Thyroid gland (tissue), 4 donors: ENCODE measurements around the gene RGS13. TPM values are rescaled to one million over a fixed set of nuclear protein-coding genes. Genes with fewer than 3 reads are reported as not detected.

Source experiments
- DNase-seq, 2 donors: peaks; one replicate each; pipeline ENCODE4 v3.0.0-alpha.2; 2019
- H3K27ac ChIP-seq, 3 donors: fragments of 200-600 bp; sonication (generic); 1 replicate in 2 of 3; 2 replicates in 1 of 3; pipeline ENCODE4 v1.5.1; 2016 to 2019; ENCODE audit warnings: mild to moderate bottlenecking in 1 of 3, moderate library complexity in 1 of 3
- H3K27me3 ChIP-seq: fragments of 200-600 bp; sonication (generic); one replicate; pipeline ENCODE4 v1.5.1; 2019
- H3K36me3 ChIP-seq, 2 donors: fragments of 200-600 bp; sonication (generic); one replicate each; pipeline ENCODE4 v1.5.1; 2016 to 2019
- H3K4me1 ChIP-seq, 2 donors: fragments of 200-600 bp; sonication (generic); one replicate each; pipeline ENCODE4 v1.5.1; 2017 to 2019
- H3K4me3 ChIP-seq, 3 donors: fragments of 200-600 bp; sonication (generic); replicated peaks in 1 of 3; 1 replicate in 2 of 3; 2 replicates in 1 of 3; pipeline ENCODE4 v1.5.1; 2016; ENCODE audit warnings: mild to moderate bottlenecking in 1 of 3
- H3K9me3 ChIP-seq: fragments of 200-600 bp; sonication (generic); one replicate; pipeline ENCODE4 v1.5.1; 2017
- POLR2A ChIP-seq, 2 donors: fragments of 450-650 bp; IDR thresholded peaks; one replicate each; pipeline ENCODE4 v1.6.1; 2017; ENCODE audit warnings: antibody characterized with exemption in 2 of 2, mild to moderate bottlenecking in 2 of 2, moderate library complexity in 1 of 2
- WGBS, 2 donors: methylation state at CpG; one replicate each; pipeline ENCODE4 v1.1.5; 2017; 5-methylcytosine and 5-hydroxymethylcytosine counted together
- intact Hi-C: fragments of 100-400 bp; cut with DNase I; formaldehyde crosslinking; loops from one replicate; pipeline ENCODE4 v1.15.1; 2023
- total RNA-seq, 4 donors: library from RNA; depleted of rRNA; stranded (reverse); fragments of >200 nt; gene quantifications; one replicate each; pipeline ENCODE4 v1.2.3, GENCODE V29; 2016
- TF ChIP-seq, protein P1 (sequence below), 6 experiments: fragments of 200-600 bp in 3 of 6; fragments of 450-650 bp in 3 of 6; sonication (generic) in 3 of 6; IDR thresholded peaks; one replicate each; pipeline ENCODE4 v1.5.1; 2016 to 2019; ENCODE audit warnings: antibody characterized with exemption in 6 of 6, mild to moderate bottlenecking in 2 of 6, inconsistent platforms in 1 of 6, moderate library complexity in 1 of 6

The RGS13 gene
- total RNA-seq, 4 donors from 2014 or later, result not detected

DNA sequence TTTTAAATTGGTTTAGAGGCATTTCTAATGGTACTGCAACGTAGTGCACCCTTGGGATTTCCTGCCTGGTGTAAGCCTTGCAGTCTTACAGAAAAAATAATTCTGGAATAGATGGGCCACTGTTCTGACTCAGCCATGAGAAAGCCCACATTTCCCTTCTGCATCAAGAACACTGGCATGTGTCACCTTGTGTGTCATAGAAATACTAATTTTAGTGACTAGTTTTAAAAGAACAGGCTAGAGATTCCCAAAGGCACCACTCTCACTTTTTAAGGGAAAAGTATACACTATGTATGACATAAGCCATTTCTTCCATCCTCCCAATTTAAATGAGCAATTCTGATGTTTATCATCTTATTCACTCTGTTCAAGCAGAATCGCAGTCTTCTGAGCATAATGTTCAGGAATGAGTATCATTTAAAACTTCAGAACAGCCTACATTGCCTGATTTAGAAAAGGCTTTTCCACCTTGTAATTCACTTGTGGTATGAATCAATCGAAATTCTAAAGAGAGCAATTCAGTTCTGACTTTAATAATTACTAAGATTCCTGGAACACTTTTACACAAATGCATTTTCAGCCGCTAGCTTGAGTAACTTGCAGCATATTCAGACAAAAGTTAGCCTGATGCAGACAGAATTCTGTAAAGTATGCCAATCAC lies 18.8 kb downstream of the RGS13 start:
- WGBS, 2 donors, result 75 to 82% methylated on average over 4 of the region's 4 CpGs
- intact Hi-C loops, result no loop called here
- H3K36me3 ChIP-seq, result no peaks in the 10 kb centered on the region
- TF ChIP-seq, protein P1, sequence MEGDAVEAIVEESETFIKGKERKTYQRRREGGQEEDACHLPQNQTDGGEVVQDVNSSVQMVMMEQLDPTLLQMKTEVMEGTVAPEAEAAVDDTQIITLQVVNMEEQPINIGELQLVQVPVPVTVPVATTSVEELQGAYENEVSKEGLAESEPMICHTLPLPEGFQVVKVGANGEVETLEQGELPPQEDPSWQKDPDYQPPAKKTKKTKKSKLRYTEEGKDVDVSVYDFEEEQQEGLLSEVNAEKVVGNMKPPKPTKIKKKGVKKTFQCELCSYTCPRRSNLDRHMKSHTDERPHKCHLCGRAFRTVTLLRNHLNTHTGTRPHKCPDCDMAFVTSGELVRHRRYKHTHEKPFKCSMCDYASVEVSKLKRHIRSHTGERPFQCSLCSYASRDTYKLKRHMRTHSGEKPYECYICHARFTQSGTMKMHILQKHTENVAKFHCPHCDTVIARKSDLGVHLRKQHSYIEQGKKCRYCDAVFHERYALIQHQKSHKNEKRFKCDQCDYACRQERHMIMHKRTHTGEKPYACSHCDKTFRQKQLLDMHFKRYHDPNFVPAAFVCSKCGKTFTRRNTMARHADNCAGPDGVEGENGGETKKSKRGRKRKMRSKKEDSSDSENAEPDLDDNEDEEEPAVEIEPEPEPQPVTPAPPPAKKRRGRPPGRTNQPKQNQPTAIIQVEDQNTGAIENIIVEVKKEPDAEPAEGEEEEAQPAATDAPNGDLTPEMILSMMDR (IDR thresholded peaks at IDR 0.05), result no peak
- no peak for TF ChIP-seq POLR2A (IDR thresholded peaks at IDR 0.05)
- H3K27ac ChIP-seq, result no peak overlapping the region
- H3K4me3 ChIP-seq, result no peak overlapping the region
- no peaks in the 10 kb centered on the region for H3K4me1 ChIP-seq
- no peaks in the 10 kb centered on the region for H3K9me3 ChIP-seq
- no peaks in the 10 kb centered on the region for H3K27me3 ChIP-seq
- DNase-seq, result no peak

DNA sequence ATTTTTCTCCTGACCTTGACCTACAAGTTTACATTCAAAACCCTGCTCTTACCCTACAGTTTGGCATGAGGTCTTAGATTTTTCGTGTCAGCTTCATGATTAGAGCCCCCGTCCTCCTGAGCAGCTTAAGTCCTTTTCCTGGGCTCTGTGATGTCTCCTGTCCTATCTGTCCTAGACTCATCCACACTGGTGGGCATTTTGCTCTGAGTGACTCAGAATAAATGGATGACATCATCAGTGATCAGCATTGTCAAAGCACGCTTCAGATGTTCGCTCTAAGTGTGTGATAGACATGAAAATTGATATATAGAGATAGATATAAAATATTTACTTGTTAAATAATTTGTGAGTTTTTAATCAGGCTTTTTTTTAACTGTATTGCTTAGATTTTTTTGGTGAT lies 21.8 kb downstream of the RGS13 start:
- TF ChIP-seq POLR2A (IDR thresholded peaks at IDR 0.05), result no peak
- TF ChIP-seq, protein P1 (IDR thresholded peaks at IDR 0.05), result no peak
- 69 to 75% methylated on average over 4 of the region's 4 CpGs for WGBS, 2 donors
- intact Hi-C loops, result no loop called here
- Histone ChIP-seq H3K36me3 (no peaks in the 10 kb centered on the region), H3K9me3 (no peaks in the 10 kb centered on the region), H3K4me3 (no peak overlapping the region), H3K27ac (no peak overlapping the region), H3K27me3 (no peaks in the 10 kb centered on the region), H3K4me1 (no peaks in the 10 kb centered on the region)
- no peak for DNase-seq

GRCh38 chr1:192658255-192658654 lies 22.3 kb downstream of the RGS13 start:
- no peaks in the 10 kb centered on the region for H3K36me3 ChIP-seq
- H3K9me3 ChIP-seq, result no peaks in the 10 kb centered on the region
- intact Hi-C loops, result no loop called here
- TF ChIP-seq POLR2A (IDR thresholded peaks at IDR 0.05), result no peak
- TF ChIP-seq, protein P1 (IDR thresholded peaks at IDR 0.05), result no peak
- DNase-seq, result no peak
- no peaks in the 10 kb centered on the region for H3K27me3 ChIP-seq
- no peak overlapping the region for H3K4me3 ChIP-seq
- no peak overlapping the region for H3K27ac ChIP-seq
- 88 to 94% methylated on average over 1 of the region's 1 CpG for WGBS, 2 donors
- no peaks in the 10 kb centered on the region for H3K4me1 ChIP-seq

DNA sequence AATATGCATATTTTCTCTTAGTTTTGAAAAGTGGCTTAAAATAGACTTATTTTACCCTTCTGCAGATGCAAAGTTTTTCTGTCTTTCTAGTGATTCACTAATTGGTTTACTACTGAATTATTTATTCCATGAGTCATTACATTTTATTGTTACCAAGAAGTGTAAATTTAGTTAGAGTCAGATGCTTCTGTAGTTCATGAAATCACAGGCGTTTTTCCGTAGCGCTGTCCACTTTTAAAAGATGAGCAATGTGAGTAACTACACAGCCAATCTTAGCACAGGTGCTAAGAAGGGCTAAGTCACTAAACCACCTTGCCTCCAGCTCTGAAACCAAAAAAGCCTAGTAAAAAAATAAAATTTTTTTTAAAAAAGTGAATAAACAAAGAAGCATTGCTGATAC lies 24.7 kb downstream of the RGS13 start:
- Histone ChIP-seq H3K36me3 (no peaks in the 10 kb centered on the region), H3K27me3 (no peaks in the 10 kb centered on the region), H3K27ac (no peak overlapping the region), H3K9me3 (no peaks in the 10 kb centered on the region), H3K4me3 (no peak overlapping the region), H3K4me1 (no peaks in the 10 kb centered on the region)
- intact Hi-C loops, result no loop called here
- TF ChIP-seq POLR2A (IDR thresholded peaks at IDR 0.05), result no peak
- TF ChIP-seq, protein P1 (IDR thresholded peaks at IDR 0.05), result no peak
- no peak for DNase-seq
- 90 to 92% methylated on average over 3 of the region's 3 CpGs for WGBS, 2 donors

- H3K4me3 ChIP-seq, result no peak overlapping the region
- no peak overlapping the region for H3K27ac ChIP-seq
- H3K27me3 ChIP-seq, result no peaks in the 10 kb centered on the region
- H3K36me3 ChIP-seq, result no peaks in the 10 kb centered on the region
- H3K4me1 ChIP-seq, result no peaks in the 10 kb centered on the region
- DNase-seq, result no peak
- no peaks in the 10 kb centered on the region for H3K9me3 ChIP-seq
- TF ChIP-seq POLR2A (IDR thresholded peaks at IDR 0.05), result no peak
- TF ChIP-seq, protein P1 (IDR thresholded peaks at IDR 0.05), result no peak
- WGBS, 2 donors, result 83 to 92% methylated on average over 5 of the region's 5 CpGs
- intact Hi-C loops, result no loop called here
These were observed 32.5 kb downstream of the RGS13 start for GRCh38 chr1:192668409-192668983.
